H1 (cell line): ENCODE data around the gene EPHB3. TPM values are rescaled to one million over a fixed set of nuclear protein-coding genes. Genes with fewer than 3 reads are reported as not detected.

Source experiments
- CTCF ChIP-seq, 3 experiments: IDR thresholded peaks; 1 replicate in 2 of 3; 2 replicates in 1 of 3; pipeline versions ENCODE4 v1.5.1 to v1.6.1; 2011; ENCODE audit warnings: low read length in 3 of 3, mild to moderate bottlenecking in 3 of 3, inconsistent platforms in 2 of 3, low read depth in 1 of 3, moderate library complexity in 1 of 3; ENCODE audit not compliant: insufficient read depth in 1 of 3; ENCODE audit errors: control extremely low read depth in 1 of 3
- EP300 ChIP-seq, 2 experiments: IDR thresholded peaks; 1 replicate in 1 of 2; 2 replicates in 1 of 2; pipeline ENCODE4 v1.6.1; 2011 to 2012; ENCODE audit warnings: low read depth in 2 of 2, low read length in 2 of 2, mild to moderate bottlenecking in 2 of 2, borderline replicate concordance in 1 of 2, inconsistent platforms in 1 of 2, moderate library complexity in 1 of 2
- EZH2 ChIP-seq: fragments of 200-600 bp; sonication (generic); IDR thresholded peaks from 2 replicates; pipeline ENCODE4 v1.7.1; 2012; ENCODE audit warnings: low read depth, mild to moderate bottlenecking, moderate library complexity, low read length, inconsistent platforms; ENCODE audit not compliant: severe bottlenecking
- SIRT6 ChIP-seq: IDR thresholded peaks from one replicate; pipeline ENCODE4 v1.7.1; 2012; ENCODE audit warnings: low read length, inconsistent platforms
- SIX5 ChIP-seq: IDR thresholded peaks from 2 replicates; pipeline ENCODE4 v1.6.1; 2011; ENCODE audit warnings: mild to moderate bottlenecking, low read depth, low read length
- TCF12 ChIP-seq: IDR thresholded peaks from 2 replicates; pipeline ENCODE4 v1.6.1; 2011; ENCODE audit warnings: low read depth, mild to moderate bottlenecking, low read length
- polyA plus RNA-seq, 7 experiments: library from polyadenylated mRNA; depleted of rRNA in 3 of 7; stranded (reverse) in 5 of 7; unstranded in 2 of 7; fragments of >200 nt in 5 of 7; fragments of 200-250 nt in 2 of 7; gene quantifications; 1 replicate in 5 of 7; 2 replicates in 1 of 7; 4 replicates in 1 of 7; pipeline versions ENCODE4 v1.2.1 to v1.2.3, GENCODE V29; 2011 to 2013; ENCODE audit warnings: missing spikeins in 2 of 7, mixed read lengths in 2 of 7
- total RNA-seq: library from RNA; stranded (reverse); fragmentation: NEBNext Ultra II Directional; extraction: Animal tissue kit (Norgen Biotek cat#: 25700); gene quantifications from 2 replicates; pipeline ENCODE4 v1.2.1, GENCODE V29; 2021

Gene EPHB3
- total and polyA plus RNA-seq, 2 of the 8 experiments (the other 6 are each of a cell fraction or from before 2014, with no cell fraction given): 0.41 to 0.91 TPM

GRCh38 chr3:184602372-184603150, 41.0 kb downstream of the EPHB3 start (continued):
- TF ChIP-seq EZH2 (peak; percentile 57), CTCF (IDR thresholded peaks at IDR 0.05; ENCODE audit: control extremely low read depth in 1 of 3, insufficient read depth in 1 of 3, low read depth in 1 of 3, low read length in 3 of 3) (no peak), SIX5 (no peak), EP300 (IDR thresholded peaks at IDR 0.05; ENCODE audit: borderline replicate concordance in 1 of 2, low read depth in 2 of 2, low read length in 2 of 2) (no peak), SIRT6 (no peak), TCF12 (no peak)
